Right lobe of liver (tissue), 4 donors: Measurements from ENCODE around the gene SNX32.

Source experiments
- CTCF ChIP-seq, 4 donors: fragments of 200-600 bp in 3 of 4; fragments of 450-650 bp in 1 of 4; IDR thresholded peaks; one replicate each; pipeline versions ENCODE4 v1.5.1 to v1.8.0; 2016 to 2022; ENCODE audit warnings: antibody characterized with exemption in 4 of 4, mild to moderate bottlenecking in 2 of 4
- POLR2A ChIP-seq: fragments of 450-650 bp; IDR thresholded peaks from one replicate; pipeline ENCODE4 v1.6.1; 2017; ENCODE audit warnings: antibody characterized with exemption, mild to moderate bottlenecking
- donor health status: DM: no; HTN: no; CAD: no.
- donor health status: DM: no; HTN: no; CAD: no.
- donor health status: DM: no; HTN: yes; CAD: no.

- TF ChIP-seq CTCF (IDR thresholded peaks at IDR 0.05): no peak
- no peak for TF ChIP-seq POLR2A
Measured at GRCh38 chr11:65869643-65870306, 36.0 kb downstream of the SNX32 start.
